ENCODE measurements around the gene CCR4. TPM values are rescaled to one million over a fixed set of nuclear protein-coding genes. Genes with fewer than 3 reads are reported as not detected.

The CCR4 gene
- total and polyA plus RNA-seq, 9 of the 15 experiments (the other 6 are each of a cell fraction or from before 2014, with no cell fraction given): 0.04 to 0.47 (median 0.25) TPM; not detected in 1

DNA sequence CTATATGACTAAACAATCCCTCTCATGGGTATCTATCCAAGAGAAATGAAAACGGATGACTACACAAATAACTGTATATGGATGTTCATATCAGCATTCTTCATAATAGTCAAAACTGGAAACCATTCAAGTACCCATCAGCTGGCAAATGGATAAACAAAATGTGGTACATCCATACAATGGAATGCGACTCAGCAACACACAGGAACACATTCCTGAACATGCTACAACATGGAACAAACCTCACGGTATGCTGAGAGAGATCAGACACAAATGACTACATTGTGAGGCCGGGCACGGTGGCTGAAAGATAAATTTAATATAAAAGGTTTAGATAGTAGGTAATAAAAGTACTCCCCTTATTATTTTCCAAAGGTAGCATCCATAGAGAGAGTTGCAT lies 42.6 kb downstream of the CCR4 start:
- Histone ChIP-seq H3K27ac (ENCODE audit: extremely low read depth, low read depth, low read length) (no peak overlapping the region), H3K36me3 (ENCODE audit: control insufficient read depth, insufficient read depth, low read length) (peaks cover 10% of the 10 kb centered on the region; the same call in 1 of the 3 replicates), H3K4me1 (replicated peaks in 1 of 2; ENCODE audit: control insufficient read depth in 2 of 2, insufficient read depth in 2 of 2, low read length in 2 of 2) (no peaks in the 10 kb centered on the region), H3K79me2 (ENCODE audit: control insufficient read depth, insufficient read depth, low read length) (no peaks in the 10 kb centered on the region), H3K9me1 (ENCODE audit: control insufficient read depth, insufficient read depth, low read length) (no peaks in the 10 kb centered on the region), H3K9me3 (replicated peaks; ENCODE audit: control insufficient read depth, insufficient read depth, low read depth, low read length) (no peaks in the 10 kb centered on the region), H3K4me2 (ENCODE audit: insufficient read depth, low read length) (no peak overlapping the region), H2AFZ (ENCODE audit: low read depth, low read length) (no peak overlapping the region), H3K4me3 (no peak overlapping the region), H4K20me1 (replicated peaks; ENCODE audit: control insufficient read depth, insufficient read depth, low read length) (no peaks in the 10 kb centered on the region), H3K9ac (ENCODE audit: insufficient read depth in 1 of 2, low read depth in 2 of 2, low read length in 2 of 2) (no peak overlapping the region), H3K27me3 (ENCODE audit: control insufficient read depth in 2 of 2, insufficient read depth in 2 of 2, low read length in 2 of 2) (no peaks in the 10 kb centered on the region)
- intact Hi-C loops (cut with micrococcal nuclease): no loop called here
- no peak for ATAC-seq
- in situ Hi-C loops (cut with MboI): no loop called here
- TF ChIP-seq POLR2AphosphoS5 (IDR thresholded peaks at IDR 0.05; ENCODE audit: control insufficient read depth, insufficient read depth, low read depth, low read length): no peak
- TF ChIP-seq GATAD2A (IDR thresholded peaks at IDR 0.05): no peak
- no peak for TF ChIP-seq ZNF133 (CRISPR knock-in tag; IDR thresholded peaks at IDR 0.05)
- TF ChIP-seq ZNF79 (CRISPR knock-in tag; IDR thresholded peaks at IDR 0.05; ENCODE audit: low read depth): no peak
- TF ChIP-seq ZNF41 (CRISPR knock-in tag; conservative IDR thresholded peaks at IDR 0.05): no peak
- no peak for TF ChIP-seq BMI1 (IDR thresholded peaks at IDR 0.05; ENCODE audit: low read length)
- no peak for TF ChIP-seq SRSF1 (IDR thresholded peaks at IDR 0.05; ENCODE audit: low read depth, low read length)
- no peak for TF ChIP-seq CREBBP (IDR thresholded peaks at IDR 0.05; ENCODE audit: low read depth, low read length)
- BruUV-seq (replicated peaks): no TSS peak
- POLR2A ChIA-PET: interaction anchor here (1.5 kb wide), 1 partner anchor 10 kb away, joined by 3 read pairs; no protein-coding TSS in a partner anchor
- WGBS (ENCODE audit: insufficient coverage, low coverage, missing lambda C conversion rate): 63% methylated on average over 5 of the region's 5 CpGs
- CTCF ChIA-PET (ENCODE audit: low intra/inter-chr PET ratio): no interaction called here
- no peak for FAIRE-seq
- DNase-seq (ENCODE audit: extremely low read depth in 1 of 4, low spot score in 3 of 4): no peak

Measured in K562 (cell line).